HG02759 (cell line): ENCODE data around the gene PPP2R2B.
"Not testable (repeated sequence)": the region's sequence is repeated elsewhere in the genome, so short reads cannot be mapped to it uniquely, and the experiment has no call there.

Source experiments
- ATAC-seq: cut with Tn5 transposase; IDR thresholded peaks from one replicate; pipeline ENCODE4 v1.9.1; 2021; ENCODE audit warnings: mild to moderate bottlenecking, moderate library complexity; ENCODE audit not compliant: unreplicated experiment

Gene PPP2R2B

GRCh38 chr5:146624179-146624578 is 254.4 kb downstream of the PPP2R2B start:
- no peak for ATAC-seq

- no peak for ATAC-seq
Measured at GRCh38 chr5:146623666-146624065, 254.9 kb downstream of the PPP2R2B start.

- no peak for ATAC-seq
Measured at GRCh38 chr5:146623009-146623408, 255.5 kb downstream of the PPP2R2B start.

GRCh38 chr5:146622391-146622790 is 256.2 kb downstream of the PPP2R2B start:
- ATAC-seq: no peak

- ATAC-seq: no peak
Measured at GRCh38 chr5:146620669-146621051, 257.9 kb downstream of the PPP2R2B start.

- no peak for ATAC-seq
Measured at GRCh38 chr5:146620031-146620668, 258.4 kb downstream of the PPP2R2B start.

- ATAC-seq: no peak
Measured at GRCh38 chr5:146618434-146618833, 260.1 kb downstream of the PPP2R2B start.

- not testable (repeated sequence) for ATAC-seq
Measured at GRCh38 chr5:146609731-146610130, 268.8 kb downstream of the PPP2R2B start.

- ATAC-seq: no peak
Measured at GRCh38 chr5:146607659-146608332, 270.8 kb downstream of the PPP2R2B start.

- ATAC-seq: no peak
Measured at GRCh38 chr5:146606893-146607292, 271.7 kb downstream of the PPP2R2B start.

GRCh38 chr5:146600376-146600775 is 278.2 kb downstream of the PPP2R2B start:
- no peak for ATAC-seq

- no peak for ATAC-seq
Measured at GRCh38 chr5:146599261-146599660, 279.3 kb downstream of the PPP2R2B start.

- ATAC-seq: no peak
Measured at GRCh38 chr5:146595088-146595487, 283.5 kb downstream of the PPP2R2B start.

GRCh38 chr5:146592352-146592751 is 286.2 kb downstream of the PPP2R2B start:
- ATAC-seq: no peak

- no peak for ATAC-seq
Measured at GRCh38 chr5:146589028-146589345, 289.6 kb downstream of the PPP2R2B start.

- no peak for ATAC-seq
Measured at GRCh38 chr5:146588331-146589027, 290.1 kb downstream of the PPP2R2B start.

GRCh38 chr5:146586752-146587151 is 291.8 kb downstream of the PPP2R2B start:
- no peak for ATAC-seq

- ATAC-seq: no peak
Measured at GRCh38 chr5:146584750-146585149, 293.8 kb downstream of the PPP2R2B start.

GRCh38 chr5:146582051-146582596 is 296.4 kb downstream of the PPP2R2B start:
- ATAC-seq: no peak

GRCh38 chr5:146580237-146580636 is 298.3 kb downstream of the PPP2R2B start:
- ATAC-seq: no peak

GRCh38 chr5:146574713-146575112 is 303.8 kb downstream of the PPP2R2B start:
- no peak for ATAC-seq

GRCh38 chr5:146568161-146568560 is 310.4 kb downstream of the PPP2R2B start:
- no peak for ATAC-seq
